COLO668 (cell line): ENCODE results near the gene MTERF4.

ENCODE experiments used
- DNase-seq: peaks from one replicate; lab custom pipeline; 2025; ENCODE audit not compliant: unreplicated experiment; lab: John Stamatoyannopoulos, UW

The MTERF4 gene

GRCh38 chr2:241102239-241102803 lies at the start of gene MTERF4:
TSS of gene MTERF4 (minus strand) at chr2:241102287. CDS start at chr2:241102273, 14 bp downstream.
- peak; percentile 95 for DNase-seq

- no peak for DNase-seq
These were observed 48.8 kb upstream of the MTERF4 start for GRCh38 chr2:241150660-241151530.

GRCh38 chr2:241149925-241150659 lies 48.0 kb upstream of the MTERF4 start, which contains the start of gene PPP1R7:
TSS of gene PPP1R7 (plus strand) at chr2:241150467. CDS start at chr2:241150496, 29 bp downstream.
- peak; percentile 98 for DNase-seq

- DNase-seq: no peak
These were observed 47.5 kb upstream of the MTERF4 start for GRCh38 chr2:241149675-241149924.

- peak; percentile 97 for DNase-seq
These were observed 47.0 kb upstream of the MTERF4 start, which contains the start of gene PASK for GRCh38 chr2:241148891-241149674. TSS of gene PASK (minus strand) at chr2:241149472. CDS start at chr2:241143032, 6,440 bp downstream.

GRCh38 chr2:241148239-241148638 lies 46.2 kb upstream of the MTERF4 start:
- no peak for DNase-seq

GRCh38 chr2:241147336-241147735 lies 45.2 kb upstream of the MTERF4 start:
- DNase-seq: no peak

GRCh38 chr2:241146286-241146685 lies 44.2 kb upstream of the MTERF4 start:
- no peak for DNase-seq

- DNase-seq: no peak
These were observed 40.5 kb upstream of the MTERF4 start for GRCh38 chr2:241142593-241142992.

- no peak for DNase-seq
These were observed 40.0 kb upstream of the MTERF4 start for GRCh38 chr2:241142063-241142462.

GRCh38 chr2:241141214-241141770 lies 39.2 kb upstream of the MTERF4 start:
- DNase-seq: no peak

GRCh38 chr2:241140445-241140840 lies 38.4 kb upstream of the MTERF4 start:
- no peak for DNase-seq

GRCh38 chr2:241139531-241140444 lies 37.7 kb upstream of the MTERF4 start:
- no peak for DNase-seq

- DNase-seq: no peak
These were observed 36.4 kb upstream of the MTERF4 start for GRCh38 chr2:241138471-241138870.

- DNase-seq: no peak
These were observed 35.4 kb upstream of the MTERF4 start for GRCh38 chr2:241137276-241138190.

- no peak for DNase-seq
These were observed 34.7 kb upstream of the MTERF4 start for GRCh38 chr2:241136661-241137260.

GRCh38 chr2:241136191-241136590 lies 34.1 kb upstream of the MTERF4 start:
- DNase-seq: no peak

GRCh38 chr2:241135737-241136136 lies 33.6 kb upstream of the MTERF4 start:
- DNase-seq: no peak
